GM19023 (cell line): ENCODE data around the gene RUSC1.
"Not testable (repeated sequence)": the region's sequence is repeated elsewhere in the genome, so short reads cannot be mapped to it uniquely, and the experiment has no call there.

Experiments used
- ATAC-seq: cut with Tn5 transposase; IDR thresholded peaks from one replicate; pipeline ENCODE4 v1.9.1; 2021; ENCODE audit warnings: mild to moderate bottlenecking, moderate library complexity; ENCODE audit not compliant: unreplicated experiment

The RUSC1 gene

DNA sequence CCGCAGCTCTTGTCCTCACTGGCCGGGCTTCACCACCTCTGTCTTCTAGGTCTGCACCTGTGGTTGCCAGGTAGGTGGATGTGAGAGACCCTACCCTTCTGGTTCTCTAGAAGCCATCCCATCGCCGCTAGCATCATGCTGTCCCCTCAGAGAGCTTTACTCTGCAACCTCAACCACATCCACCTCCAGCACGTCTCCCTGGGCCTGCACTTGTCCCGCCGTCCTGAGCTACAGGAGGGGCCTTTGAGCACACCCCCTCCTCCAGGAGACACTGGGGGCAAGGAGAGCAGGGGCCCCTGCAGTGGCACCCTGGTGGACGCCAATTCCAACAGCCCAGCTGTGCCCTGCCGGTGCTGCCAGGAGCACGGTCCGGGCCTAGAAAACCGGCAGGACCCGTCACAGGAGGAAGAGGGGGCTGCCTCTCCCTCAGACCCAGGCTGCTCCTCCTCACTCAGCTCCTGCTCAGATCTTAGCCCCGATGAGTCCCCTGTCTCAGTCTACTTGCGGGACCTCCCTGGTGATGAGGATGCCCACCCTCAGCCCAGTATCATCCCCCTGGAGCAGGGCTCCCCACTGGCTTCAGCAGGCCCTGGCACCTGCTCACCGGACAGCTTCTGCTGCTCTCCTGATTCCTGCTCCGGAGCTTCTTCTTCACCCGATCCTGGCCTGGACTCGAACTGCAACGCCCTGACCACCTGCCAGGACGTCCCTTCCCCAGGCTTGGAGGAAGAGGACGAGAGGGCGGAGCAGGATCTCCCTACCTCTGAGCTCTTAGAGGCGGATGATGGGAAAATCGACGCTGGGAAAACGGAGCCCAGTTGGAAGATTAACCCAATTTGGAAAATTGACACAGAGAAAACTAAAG is 1.2 kb downstream of the RUSC1 start:
- ATAC-seq: no peak

DNA sequence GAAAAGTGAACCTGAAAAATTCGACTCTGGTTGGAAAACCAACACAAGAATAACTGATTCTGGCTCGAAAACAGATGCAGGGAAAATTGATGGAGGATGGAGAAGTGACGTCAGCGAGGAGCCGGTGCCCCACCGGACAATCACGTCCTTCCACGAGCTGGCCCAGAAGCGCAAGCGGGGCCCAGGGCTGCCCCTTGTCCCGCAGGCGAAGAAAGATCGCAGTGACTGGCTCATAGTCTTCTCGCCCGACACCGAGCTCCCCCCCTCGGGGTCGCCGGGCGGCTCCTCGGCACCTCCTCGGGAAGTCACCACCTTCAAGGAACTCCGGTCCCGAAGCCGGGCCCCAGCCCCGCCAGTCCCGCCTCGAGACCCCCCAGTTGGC is 1.9 kb downstream of the RUSC1 start:
- no peak for ATAC-seq

DNA sequence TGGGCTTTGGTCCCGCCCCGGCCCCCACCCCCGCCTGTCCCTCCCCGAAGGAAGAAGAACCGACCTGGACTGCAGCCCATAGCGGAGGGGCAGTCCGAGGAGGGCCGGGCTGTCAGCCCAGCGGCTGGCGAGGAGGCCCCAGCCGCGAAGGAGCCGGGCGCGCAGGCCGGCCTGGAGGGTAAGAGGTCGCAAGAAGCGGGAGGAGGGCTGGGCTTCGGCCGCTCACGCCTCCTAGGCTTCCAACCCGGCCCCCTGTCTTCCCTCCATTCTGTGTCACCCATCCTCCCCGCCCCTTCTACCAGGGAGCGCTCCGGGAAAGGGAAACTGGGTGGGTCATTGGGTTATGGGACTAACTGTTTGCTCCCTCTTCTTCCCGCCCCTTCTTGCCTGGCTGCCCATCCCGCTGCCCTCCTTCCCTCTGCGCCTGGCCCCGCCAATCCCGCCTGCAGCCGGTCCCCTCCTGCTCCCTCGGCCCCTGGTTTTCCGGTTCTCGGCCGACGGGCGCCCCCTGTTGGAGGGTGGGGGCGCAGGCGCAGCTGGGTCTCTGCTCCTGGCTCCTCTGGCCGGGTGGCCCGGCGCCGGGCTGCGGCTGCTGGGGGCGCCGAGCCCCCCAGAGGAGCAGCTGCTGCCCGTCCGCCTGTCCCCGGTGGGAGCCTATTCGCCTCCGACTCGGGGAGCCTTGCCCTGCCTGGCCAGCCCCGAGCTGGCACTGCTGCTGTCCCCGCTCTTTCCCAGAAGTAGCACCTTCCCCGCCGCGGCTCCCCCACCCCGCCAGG is 2.4 kb downstream of the RUSC1 start:
- ATAC-seq: peak; percentile 46

DNA sequence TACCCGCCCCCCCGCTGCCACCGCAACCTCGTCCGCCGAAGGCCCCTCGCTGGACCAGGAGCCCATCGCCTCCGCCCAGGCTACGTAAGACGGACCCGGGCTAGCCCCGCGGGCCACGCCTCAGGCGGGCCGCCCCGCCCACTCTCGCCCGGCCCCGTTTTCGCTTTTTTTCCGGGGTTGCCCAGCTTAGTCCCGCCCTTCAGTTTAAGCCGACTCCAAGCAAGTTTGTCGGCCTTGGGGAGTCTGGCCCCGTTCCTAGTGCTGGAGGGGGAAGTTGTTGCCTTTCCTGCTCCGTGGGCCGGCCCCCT is 3.0 kb downstream of the RUSC1 start:
- peak; percentile 54 for ATAC-seq

DNA sequence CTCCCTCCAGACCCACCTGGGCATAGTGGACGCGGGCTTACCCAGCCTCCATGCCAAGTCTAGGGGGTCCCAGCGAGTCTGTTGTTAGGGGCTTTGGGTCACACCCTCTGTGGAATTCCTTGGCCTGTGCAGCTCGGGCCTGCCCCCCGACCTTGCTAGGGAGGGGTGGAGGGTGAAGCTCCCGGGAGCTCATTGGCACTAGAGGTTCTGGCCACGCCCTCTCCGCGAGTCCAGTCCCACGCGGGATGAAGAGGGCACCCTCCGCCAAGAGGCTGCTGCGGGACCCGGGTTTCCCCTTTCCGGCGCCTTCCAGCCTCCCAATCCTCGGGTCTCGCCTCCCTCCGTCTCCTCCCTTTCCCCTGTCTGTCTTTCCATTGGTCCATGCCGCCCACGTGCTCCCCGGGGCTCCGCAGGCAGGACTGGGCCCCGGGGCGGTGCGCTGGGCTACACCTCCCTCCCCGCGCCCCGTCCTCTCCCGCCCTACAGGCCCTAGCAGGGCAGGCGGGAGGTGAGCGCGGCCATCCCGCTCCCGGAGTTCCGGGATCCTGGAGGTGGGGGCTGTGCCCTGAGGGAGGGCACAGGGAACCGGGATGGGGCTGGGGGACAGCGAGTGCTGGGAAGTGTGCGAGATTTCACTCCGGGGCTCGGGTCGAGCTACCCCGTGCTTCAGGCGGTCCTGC is 3.5 kb downstream of the RUSC1 start:
- peak; percentile 63 for ATAC-seq

DNA sequence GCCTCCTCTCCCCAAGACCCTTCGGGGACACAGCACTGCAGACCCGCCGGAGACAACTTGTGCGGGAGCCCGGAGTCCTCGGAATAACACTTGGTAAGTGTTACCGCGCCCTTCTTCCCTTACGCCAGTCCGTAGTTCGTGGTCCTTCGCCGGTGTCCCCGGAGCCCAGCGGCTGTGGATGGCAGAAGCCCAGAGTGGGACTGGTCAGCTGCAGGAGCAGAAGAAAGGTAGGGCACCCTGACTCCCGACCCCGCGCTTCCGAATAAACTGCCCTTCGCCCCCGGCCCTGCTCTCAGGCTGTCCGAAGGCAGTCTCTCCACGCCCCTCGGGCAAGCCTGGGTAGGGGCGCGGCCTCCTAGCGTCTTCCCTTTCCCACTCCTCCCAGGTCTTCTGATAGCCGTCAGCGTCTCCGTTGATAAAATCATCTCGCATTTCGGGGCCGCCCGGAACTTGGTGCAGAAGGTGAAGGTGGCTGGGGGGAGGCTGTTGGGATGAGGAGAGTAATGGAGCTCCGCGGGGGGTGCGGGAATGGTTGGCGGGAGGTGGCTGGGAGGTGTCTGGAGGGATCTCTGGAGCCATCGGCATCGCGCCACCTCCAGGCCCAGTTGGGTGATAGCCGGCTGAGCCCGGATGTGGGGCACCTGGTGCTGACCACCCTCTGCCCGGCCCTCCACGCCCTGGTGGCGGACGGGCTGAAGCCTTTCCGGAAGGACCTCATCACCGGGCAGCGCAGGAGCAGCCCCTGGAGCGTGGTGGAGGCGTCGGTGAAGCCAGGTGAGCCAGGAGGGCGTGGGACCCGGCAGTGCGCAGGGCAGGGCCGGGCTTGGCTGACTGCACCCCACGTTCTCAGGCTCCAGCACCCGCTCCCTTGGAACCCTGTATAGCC is 4.3 kb downstream of the RUSC1 start:
- no peak for ATAC-seq

DNA sequence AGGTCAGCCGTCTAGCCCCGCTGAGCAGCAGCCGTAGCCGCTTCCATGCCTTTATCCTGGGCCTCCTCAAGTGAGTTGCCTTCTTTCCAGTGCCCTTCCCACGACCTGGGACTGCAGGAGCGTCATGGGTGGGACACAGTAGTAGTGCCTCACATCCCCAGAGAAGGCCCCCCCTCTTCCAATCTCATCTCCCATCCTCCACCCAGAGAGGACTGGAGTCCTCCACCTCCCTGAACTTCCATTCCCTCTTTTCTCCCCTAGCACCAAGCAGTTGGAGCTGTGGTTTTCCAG is 4.9 kb downstream of the RUSC1 start:
- ATAC-seq: no peak

DNA sequence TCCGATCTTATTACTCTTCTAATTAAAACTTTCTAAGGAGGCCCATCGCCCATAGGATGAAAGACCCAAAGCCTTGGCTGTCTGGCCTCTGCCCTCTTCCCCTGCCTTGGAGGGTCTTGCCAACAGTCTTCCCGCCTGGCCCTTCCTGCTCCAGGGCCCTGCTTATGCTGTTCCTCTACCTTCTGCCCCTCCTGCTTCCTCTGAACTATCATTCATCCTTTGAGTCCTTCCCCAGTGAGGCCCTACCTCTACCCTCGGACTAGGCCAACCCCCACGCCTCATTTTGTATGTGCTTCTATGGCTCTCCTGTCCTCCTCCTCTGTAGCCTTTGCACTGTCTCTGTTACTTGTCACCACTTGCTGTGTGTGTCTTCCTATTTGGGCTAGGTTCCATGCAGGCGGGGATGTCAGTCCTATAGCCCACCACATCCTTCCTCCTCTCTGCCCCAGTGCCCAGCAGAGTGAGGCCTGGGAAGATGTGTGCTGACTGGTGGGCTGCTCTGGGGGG is 5.4 kb downstream of the RUSC1 start:
- no peak for ATAC-seq

DNA sequence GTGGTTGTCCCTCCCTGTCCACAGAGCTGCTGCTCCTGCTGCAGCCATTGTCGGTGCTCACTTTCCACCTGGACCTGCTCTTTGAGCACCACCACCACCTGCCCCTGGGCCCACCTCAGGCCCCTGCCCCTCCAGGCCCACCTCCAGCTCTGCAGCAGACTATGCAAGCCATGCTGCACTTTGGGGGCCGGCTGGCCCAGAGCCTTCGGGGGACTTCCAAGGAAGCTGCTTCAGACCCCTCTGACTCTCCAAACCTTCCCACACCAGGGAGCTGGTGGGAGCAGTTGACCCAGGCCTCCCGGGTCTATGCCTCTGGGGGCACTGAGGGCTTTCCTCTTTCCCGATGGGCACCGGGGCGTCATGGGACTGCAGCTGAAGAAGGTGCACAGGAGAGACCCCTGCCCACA is 5.9 kb downstream of the RUSC1 start:
- no peak for ATAC-seq

DNA sequence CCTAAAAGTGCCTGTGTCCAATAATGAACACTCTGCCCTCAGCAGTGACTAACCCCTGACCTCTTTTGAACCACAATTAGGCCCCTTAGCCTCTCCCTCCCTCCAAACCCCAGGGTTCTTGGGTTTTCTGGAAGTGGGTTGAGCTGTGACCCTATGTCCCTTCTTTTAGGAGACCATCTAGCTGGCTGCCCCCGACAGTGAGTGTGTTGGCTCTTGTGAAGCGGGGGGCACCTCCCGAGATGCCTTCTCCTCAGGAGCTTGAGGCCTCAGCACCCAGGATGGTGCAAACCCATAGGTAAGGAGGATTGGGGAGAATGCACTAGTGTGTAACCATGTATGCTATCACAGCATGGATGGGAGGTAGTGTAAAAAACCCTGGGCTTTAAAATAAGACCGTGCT is 7.3 kb downstream of the RUSC1 start:
- ATAC-seq: no peak

DNA sequence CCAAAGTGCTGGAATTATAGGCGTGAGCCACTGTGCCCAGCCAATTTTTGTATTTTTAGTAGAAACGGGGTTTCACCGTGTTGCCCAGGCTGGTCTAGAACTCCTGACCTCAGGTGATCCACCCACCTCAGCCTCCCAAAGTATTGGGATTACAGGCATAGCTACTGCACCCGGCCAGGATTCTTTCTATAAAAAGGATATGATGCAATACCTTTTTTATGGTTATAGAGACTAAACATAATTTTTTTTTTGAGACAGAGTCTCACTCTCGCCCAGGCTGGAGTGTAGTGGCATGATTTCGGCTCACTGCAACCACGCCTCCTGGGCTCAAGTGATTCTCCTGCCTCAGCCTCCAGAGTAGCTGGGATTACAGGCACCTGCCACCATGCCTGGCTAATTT is 8.2 kb downstream of the RUSC1 start:
- ATAC-seq: not testable (repeated sequence)

DNA sequence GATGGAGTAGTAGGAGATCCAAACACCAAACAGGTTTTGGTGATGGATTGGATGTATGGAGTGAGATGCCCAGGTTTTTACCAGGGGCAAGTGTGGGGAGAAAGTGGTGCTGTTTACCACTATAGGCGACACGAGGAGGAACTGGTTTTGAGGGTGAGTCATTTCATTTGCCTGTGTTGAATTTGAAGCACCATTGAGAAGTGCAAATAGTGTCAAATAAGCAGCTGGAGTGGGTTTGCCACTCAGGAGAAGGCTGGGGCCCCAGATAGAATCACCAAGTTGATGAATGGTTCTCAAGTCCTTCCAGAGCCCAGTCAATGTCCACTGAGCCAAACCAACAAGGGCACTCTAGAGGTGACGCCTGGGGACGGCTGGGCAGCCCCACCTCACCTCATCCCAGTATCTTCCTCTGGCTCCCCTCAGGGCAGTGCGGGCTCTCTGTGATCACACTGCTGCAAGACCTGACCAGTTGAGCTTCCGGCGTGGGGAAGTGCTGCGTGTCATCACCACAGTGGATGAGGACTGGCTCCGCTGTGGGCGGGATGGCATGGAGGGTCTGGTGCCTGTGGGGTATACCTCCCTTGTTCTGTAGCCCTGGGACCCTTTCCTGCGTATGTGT is 9.4 kb downstream of the RUSC1 start:
- ATAC-seq: no peak

DNA sequence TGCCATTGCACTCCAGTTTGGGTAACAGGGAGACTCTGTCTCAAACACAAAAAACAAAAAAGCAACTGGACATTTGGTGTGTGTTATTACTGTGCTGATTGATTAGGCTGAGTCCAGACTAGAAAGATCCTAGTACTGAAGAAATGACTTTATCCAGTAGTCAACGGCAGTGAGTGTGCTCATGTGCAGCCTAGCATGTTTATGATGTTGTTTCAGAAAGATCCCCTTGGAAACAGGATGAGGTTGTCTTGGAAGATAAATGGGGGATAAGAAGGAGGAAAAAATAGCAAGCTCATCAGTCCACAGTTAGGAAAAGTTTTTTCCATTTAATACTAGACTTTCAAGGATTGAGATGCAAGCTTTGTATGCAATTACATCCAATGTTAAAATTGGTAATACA is 14.3 kb downstream of the RUSC1 start:
- ATAC-seq: no peak

DNA sequence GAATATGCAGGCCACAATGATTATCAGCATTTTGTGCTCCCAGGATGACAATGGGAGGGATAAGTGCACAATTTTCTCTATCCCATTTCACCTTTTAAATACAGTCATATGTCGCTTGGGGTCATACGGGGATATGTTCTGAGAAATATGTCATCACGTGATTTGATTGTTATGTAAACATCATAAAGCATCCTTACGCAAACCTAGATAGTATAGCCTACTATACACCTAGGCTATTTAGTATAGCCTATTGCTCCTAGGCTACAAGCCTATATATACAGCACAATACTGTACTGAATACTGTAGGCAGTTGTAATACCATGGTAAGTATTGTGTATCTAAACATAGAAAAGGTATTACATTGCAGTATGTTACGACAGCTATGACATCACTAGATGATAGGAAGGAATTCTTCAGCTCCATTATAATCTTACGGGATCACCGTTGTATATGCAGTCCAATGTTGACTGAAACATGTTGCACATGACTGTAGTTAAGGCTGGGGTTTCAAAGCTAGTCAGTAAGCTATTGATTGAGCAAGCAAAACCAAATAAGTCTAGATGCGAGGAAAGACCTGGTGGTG is 18.9 kb downstream of the RUSC1 start:
- ATAC-seq: no peak

DNA sequence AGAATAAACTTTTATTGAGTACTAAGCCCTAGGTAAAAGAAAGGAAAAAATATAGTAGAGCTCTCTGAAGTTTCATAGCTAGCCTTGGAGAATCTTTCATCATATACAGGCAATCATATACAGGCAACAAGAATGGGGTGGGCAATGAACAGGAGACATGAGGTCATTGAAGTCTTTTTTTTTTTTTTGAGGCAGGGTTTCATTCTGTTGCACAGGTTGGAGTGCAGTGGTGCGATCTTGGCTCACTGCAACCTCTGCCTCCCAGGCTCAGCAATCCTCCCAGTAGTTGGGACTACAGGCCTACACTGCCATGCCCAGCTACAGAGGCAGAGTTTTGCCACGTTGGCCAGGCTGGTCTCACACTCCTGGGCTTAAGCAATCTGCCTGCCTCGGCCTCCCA is 22.1 kb downstream of the RUSC1 start:
- no peak for ATAC-seq

DNA sequence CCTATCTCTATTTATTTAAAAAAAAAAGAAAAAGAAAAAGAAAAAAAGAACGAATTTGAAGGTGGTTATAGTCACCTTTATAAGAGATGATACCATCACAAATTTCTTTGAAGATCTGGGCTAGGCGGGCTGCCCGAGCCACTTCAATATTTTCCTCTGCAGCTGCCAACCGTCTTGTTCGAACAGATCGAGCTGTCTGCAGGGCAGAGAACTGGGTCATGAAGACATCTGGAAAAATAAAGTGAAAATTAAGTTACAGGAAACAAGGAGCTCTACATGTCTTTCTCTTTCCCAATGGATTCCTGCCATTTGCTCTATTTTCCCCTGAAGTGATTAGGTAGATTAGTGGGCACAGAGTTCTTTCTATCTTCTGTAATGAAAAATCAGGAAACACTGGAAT is 31.9 kb downstream of the RUSC1 start:
- no peak for ATAC-seq

DNA sequence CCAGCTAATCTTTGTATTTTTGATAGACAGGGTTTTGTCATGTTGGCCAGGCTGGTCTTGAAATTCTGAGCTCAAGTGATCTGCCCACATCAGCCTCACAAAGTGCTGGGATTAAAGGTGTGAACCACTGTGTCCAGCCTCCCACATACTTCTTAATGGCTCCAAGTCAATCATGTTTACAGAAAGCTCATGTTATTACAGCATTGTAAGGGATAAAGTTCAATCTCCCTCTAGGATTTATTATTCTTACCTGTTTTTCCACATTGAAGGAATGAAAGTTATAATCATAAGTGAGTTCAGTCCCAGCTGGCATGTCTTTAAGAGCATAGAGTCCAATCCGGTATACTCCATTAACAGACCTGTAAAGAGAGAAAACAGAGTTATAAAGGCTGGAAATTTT is 39.4 kb downstream of the RUSC1 start:
- ATAC-seq: no peak

DNA sequence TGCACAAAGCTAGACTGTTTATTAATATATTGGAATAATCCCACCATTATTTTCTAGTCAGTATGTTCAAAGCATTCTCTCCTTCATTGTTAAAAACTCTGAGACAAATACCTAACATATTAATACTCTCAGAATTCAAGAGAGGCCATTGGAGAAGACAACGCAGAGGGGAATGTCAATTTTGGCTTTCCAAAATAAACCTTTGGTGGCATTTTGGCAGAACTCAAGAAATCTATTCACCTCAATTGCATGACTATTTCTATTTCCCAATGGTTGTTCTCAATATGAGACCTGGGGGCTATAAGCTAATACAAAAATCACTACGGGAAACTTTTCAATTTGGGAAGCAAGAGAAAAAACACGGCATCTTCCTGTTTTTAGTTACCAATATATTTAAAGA is 58.5 kb downstream of the RUSC1 start:
- ATAC-seq: no peak

DNA sequence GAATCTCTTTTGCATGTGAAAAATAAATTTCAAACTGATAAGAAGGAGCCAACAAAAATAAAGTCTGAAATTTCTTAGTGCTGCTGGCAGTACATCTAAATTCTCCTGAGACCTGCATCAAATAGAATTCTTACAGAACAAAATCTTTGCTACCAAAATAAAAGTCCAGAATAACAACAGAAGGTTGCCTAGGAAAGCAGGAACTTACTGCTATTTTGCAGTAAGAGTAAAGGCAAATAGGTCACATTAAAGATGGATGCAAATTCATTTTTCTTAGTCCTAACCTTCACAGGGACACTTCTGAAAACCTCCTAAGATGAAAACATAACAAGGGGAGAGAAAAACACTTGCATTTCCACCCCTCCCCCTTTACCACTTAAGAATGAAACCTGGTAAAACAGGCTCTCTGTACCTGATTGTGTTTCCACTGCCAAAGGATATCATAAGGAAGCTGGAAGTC is 59.0 kb downstream of the RUSC1 start:
- ATAC-seq: no peak
